A549 treated with ZK216348 at 1 μM for 4 hours (cell line): Measurements from ENCODE around the gene ARNT2. TPM values are rescaled to one million over a fixed set of nuclear protein-coding genes. Genes with fewer than 3 reads are reported as not detected.

Source experiments
- total RNA-seq: library from RNA; stranded (reverse); fragments of 200-300 nt; extraction: Qiagen RNA extraction; gene quantifications from 5 replicates; pipeline ENCODE4 v1.2.3, GENCODE V29; 2022; ENCODE audit warnings: low read depth

The ARNT2 gene
- 13.2 to 19.2 TPM (median 16.0 TPM) in 5 replicates for total RNA-seq

DNA sequence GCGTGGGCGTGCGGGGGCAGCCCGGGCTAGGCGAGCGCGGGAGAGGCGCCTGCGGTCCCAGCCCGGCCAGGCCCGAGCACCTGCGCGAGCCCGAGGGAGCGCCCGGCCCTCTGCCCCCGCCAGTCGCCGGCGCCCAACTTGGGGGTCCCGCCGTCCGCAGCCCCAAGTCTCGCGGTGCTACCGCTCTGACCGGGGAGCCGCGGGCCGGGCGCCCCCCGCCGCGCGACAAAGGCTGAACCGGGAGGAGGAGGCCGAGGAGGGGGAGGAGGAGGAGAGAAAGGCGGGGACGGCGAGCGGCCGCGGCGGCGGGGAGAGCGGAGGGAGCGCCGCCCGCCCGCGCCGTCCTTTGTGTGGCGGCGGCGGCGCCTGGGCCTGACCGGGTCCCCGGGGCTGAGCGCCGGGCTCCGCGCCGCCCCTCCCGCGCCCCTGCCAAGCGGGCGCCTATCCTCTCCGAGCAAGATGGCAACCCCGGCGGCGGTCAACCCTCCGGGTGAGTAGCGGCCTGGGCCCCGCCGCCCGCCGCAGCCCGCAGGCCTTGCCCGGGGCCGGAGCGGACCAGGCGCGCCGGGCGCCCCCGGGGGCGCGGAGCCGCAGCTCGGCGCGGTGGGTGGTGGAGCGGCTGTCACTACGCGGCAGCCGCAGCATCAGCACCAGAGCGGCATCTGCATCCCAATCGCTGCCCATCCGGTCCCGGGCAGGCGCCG is at the start of gene ARNT2:
ARNT2 (plus strand) TSS at position 326 of the 704 bp plus-strand sequence; CDS start at position 460, 134 bp downstream.

Other genes with a start within 250 kb of the ARNT2 start
- gene CTXND1, start 152.2 kb upstream of the ARNT2 start, total RNA-seq, result not detected in 5 replicates